Measurements from ENCODE around the gene CLDN18. TPM values are rescaled to one million over a fixed set of nuclear protein-coding genes. Genes with fewer than 3 reads are reported as not detected.

The CLDN18 gene
- total and polyA plus RNA-seq, 10 of the 15 experiments (the other 5 are each of a cell fraction or from before 2014, with no cell fraction given): 0.05 to 0.28 (median 0.18) TPM; not detected in 1

DNA sequence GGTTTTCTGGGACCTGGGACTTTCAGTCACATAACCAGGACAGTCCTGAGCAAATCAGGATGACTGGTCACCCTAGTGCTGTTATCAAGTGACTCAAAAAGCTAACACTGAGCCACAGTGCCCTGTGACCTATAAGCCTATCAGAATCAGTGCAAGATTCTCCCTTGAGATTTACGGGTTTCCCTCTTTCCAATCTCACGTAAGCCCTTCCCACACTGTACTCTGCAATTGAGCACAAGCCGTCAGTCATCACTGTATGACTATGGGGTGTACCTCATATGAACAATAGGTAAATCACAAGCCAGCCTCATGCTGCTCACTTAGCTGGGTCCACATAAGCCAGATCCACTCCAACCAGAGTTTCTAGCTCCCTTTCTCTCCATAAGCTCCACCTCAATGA, 21.0 kb upstream of the CLDN18 start (continued):
- TF ChIP-seq NKRF (conservative IDR thresholded peaks at IDR 0.05) (no peak), PML (IDR thresholded peaks at IDR 0.05; ENCODE audit: low read length) (0 out of 2 replicates have a peak, but pooled peaks have one; percentile 38), KAT2A (conservative IDR thresholded peaks at IDR 0.05; ENCODE audit: control insufficient read depth, low read depth, low read length) (no peak), POLR2AphosphoS2 (IDR thresholded peaks at IDR 0.05; ENCODE audit: low read depth, low read length) (no peak), EP300 (IDR thresholded peaks at IDR 0.05; ENCODE audit: borderline replicate concordance in 1 of 2, control insufficient read depth in 1 of 2, low read depth in 2 of 2, low read length in 2 of 2) (peak; percentile 62 to 91; a peak in 3 of 4 replicates), ZNF24 (IDR thresholded peaks at IDR 0.05) (no peak), BRCA1 (IDR thresholded peaks at IDR 0.05; ENCODE audit: low read depth, low read length) (no peak), ZBED1 (IDR thresholded peaks at IDR 0.05; ENCODE audit: borderline replicate concordance) (peak; percentile 77; the same call in 1 of the 2 replicates), KLF5 (IDR thresholded peaks at IDR 0.05; ENCODE audit: partially characterized antibody) (no peak), CHD4 (IDR thresholded peaks at IDR 0.05) (no peak), ZNF687 (IDR thresholded peaks at IDR 0.05) (peak; percentile 67; the same call in 1 of the 2 replicates), HCFC1 (IDR thresholded peaks at IDR 0.05; ENCODE audit: low read length) (no peak), TCF7 (IDR thresholded peaks at IDR 0.05; ENCODE audit: borderline replicate concordance) (no peak), ETV6 (conservative IDR thresholded peaks at IDR 0.05 in 1 of 2, IDR thresholded peaks at IDR 0.05 in 1 of 2; ENCODE audit: borderline replicate concordance in 1 of 2, low read depth in 1 of 2) (peak in 1 of 2 experiments; percentile 36; a peak in 1 of 4 replicates), ZNF217 (IDR thresholded peaks at IDR 0.05) (no peak), POLR2AphosphoS5 (IDR thresholded peaks at IDR 0.05; ENCODE audit: low read length) (peak; percentile 58; the same call in 1 of the 2 replicates), BMI1 (IDR thresholded peaks at IDR 0.05; ENCODE audit: borderline replicate concordance) (no peak), CBX5 (IDR thresholded peaks at IDR 0.05; ENCODE audit: low read depth) (0 out of 2 replicates have a peak, but pooled peaks have one; percentile 19)
- TF ChIP-seq, protein P1, sequence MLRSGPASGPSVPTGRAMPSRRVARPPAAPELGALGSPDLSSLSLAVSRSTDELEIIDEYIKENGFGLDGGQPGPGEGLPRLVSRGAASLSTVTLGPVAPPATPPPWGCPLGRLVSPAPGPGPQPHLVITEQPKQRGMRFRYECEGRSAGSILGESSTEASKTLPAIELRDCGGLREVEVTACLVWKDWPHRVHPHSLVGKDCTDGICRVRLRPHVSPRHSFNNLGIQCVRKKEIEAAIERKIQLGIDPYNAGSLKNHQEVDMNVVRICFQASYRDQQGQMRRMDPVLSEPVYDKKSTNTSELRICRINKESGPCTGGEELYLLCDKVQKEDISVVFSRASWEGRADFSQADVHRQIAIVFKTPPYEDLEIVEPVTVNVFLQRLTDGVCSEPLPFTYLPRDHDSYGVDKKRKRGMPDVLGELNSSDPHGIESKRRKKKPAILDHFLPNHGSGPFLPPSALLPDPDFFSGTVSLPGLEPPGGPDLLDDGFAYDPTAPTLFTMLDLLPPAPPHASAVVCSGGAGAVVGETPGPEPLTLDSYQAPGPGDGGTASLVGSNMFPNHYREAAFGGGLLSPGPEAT (IDR thresholded peaks at IDR 0.05; ENCODE audit: low read depth): peak; percentile 50; the same call in 1 of the 2 replicates
- TF ChIP-seq, protein P2, sequence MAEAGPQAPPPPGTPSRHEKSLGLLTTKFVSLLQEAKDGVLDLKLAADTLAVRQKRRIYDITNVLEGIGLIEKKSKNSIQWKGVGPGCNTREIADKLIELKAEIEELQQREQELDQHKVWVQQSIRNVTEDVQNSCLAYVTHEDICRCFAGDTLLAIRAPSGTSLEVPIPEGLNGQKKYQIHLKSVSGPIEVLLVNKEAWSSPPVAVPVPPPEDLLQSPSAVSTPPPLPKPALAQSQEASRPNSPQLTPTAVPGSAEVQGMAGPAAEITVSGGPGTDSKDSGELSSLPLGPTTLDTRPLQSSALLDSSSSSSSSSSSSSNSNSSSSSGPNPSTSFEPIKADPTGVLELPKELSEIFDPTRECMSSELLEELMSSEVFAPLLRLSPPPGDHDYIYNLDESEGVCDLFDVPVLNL (IDR thresholded peaks at IDR 0.05; ENCODE audit: low read depth, low read length): no peak
- TF ChIP-seq, protein P3, sequence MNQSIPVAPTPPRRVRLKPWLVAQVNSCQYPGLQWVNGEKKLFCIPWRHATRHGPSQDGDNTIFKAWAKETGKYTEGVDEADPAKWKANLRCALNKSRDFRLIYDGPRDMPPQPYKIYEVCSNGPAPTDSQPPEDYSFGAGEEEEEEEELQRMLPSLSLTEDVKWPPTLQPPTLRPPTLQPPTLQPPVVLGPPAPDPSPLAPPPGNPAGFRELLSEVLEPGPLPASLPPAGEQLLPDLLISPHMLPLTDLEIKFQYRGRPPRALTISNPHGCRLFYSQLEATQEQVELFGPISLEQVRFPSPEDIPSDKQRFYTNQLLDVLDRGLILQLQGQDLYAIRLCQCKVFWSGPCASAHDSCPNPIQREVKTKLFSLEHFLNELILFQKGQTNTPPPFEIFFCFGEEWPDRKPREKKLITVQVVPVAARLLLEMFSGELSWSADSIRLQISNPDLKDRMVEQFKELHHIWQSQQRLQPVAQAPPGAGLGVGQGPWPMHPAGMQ (IDR thresholded peaks at IDR 0.05; ENCODE audit: borderline replicate concordance): no peak

Measured in GM12878 (cell line).